Measurements from ENCODE around the gene YWHAG. TPM values are rescaled to one million over a fixed set of nuclear protein-coding genes. Genes with fewer than 3 reads are reported as not detected.

YWHAG gene
- total and polyA plus RNA-seq, 2 of the 13 experiments (the other 11 are each of a cell fraction or from before 2014, with no cell fraction given): 36.9 to 67.5 TPM

GRCh38 chr7:76393116-76394031 lies 34.6 kb upstream of the YWHAG start (continued):
- TF ChIP-seq ZNF574 (CRISPR knock-in tag; IDR thresholded peaks at IDR 0.05): peak; percentile 67
- TF ChIP-seq ZNF274 (CRISPR knock-in tag; IDR thresholded peaks at IDR 0.05): peak; percentile 79
- no peak for TF ChIP-seq ZNF180 (CRISPR knock-in tag; IDR thresholded peaks at IDR 0.05; ENCODE audit: borderline replicate concordance, low read depth)
- TF ChIP-seq ZNF468 (CRISPR knock-in tag; IDR thresholded peaks at IDR 0.05): no peak
- TF ChIP-seq ZNF362 (CRISPR knock-in tag; IDR thresholded peaks at IDR 0.05; ENCODE audit: borderline replicate concordance): no peak
- no peak for TF ChIP-seq PRPF4 (IDR thresholded peaks at IDR 0.05; ENCODE audit: low read depth, low read length, poor library complexity, severe bottlenecking)
- 0 out of 2 replicates have a peak, but pooled peaks have one; percentile 21 for TF ChIP-seq ZNF639 (CRISPR knock-in tag; conservative IDR thresholded peaks at IDR 0.05)
- no peak for TF ChIP-seq ELF1 (CRISPR knock-in tag; IDR thresholded peaks at IDR 0.05)
- peak; percentile 89 for TF ChIP-seq PHF8 (CRISPR knock-in tag; IDR thresholded peaks at IDR 0.05)
- TF ChIP-seq ZNF33A (CRISPR knock-in tag; IDR thresholded peaks at IDR 0.05; ENCODE audit: borderline replicate concordance): no peak
- TF ChIP-seq HDAC2 (CRISPR knock-in tag; IDR thresholded peaks at IDR 0.05): 0 out of 2 replicates have a peak, but pooled peaks have one; percentile 26
- no peak; the same call in none of the 2 replicates for TF ChIP-seq ARHGAP35 (CRISPR knock-in tag; IDR thresholded peaks at IDR 0.05; ENCODE audit: borderline replicate concordance)
- TF ChIP-seq RERE (CRISPR knock-in tag; IDR thresholded peaks at IDR 0.05; ENCODE audit: low read depth): no peak
